IPS DF 6.9 (cell line): ENCODE data around the gene ZNF691.
A peak's percentile ranks its signal among the peaks of the same experiment; 100 is the strongest.

Experiments
- DNase-seq: peaks from one replicate; pipeline ENCODE4 v3.0.0-alpha.2; 2013; ENCODE audit warnings: low read depth, low spot score
- H3K27ac ChIP-seq: one replicate; pipeline ENCODE4 v1.5.1; 2013; ENCODE audit warnings: low read length, control low read depth
- H3K27me3 ChIP-seq: 2 replicates; pipeline ENCODE4 v1.6.1; 2013; ENCODE audit warnings: mild to moderate bottlenecking, low read length; ENCODE audit not compliant: control insufficient read depth, insufficient read depth
- H3K36me3 ChIP-seq: 2 replicates; pipeline ENCODE4 v1.6.1; 2013; ENCODE audit warnings: low read length; ENCODE audit not compliant: control insufficient read depth, insufficient read depth
- H3K4me1 ChIP-seq: 2 replicates; pipeline ENCODE4 v1.6.1; 2013; ENCODE audit warnings: low read length; ENCODE audit not compliant: control insufficient read depth, insufficient read depth
- H3K4me3 ChIP-seq: 2 replicates; pipeline ENCODE4 v1.5.1; 2013; ENCODE audit warnings: mild to moderate bottlenecking, low read length
- H3K9me3 ChIP-seq: 2 replicates; pipeline ENCODE4 v1.6.1; 2013; ENCODE audit warnings: low read length, inconsistent platforms; ENCODE audit not compliant: control insufficient read depth, insufficient read depth
- WGBS: extraction: QIAGEN DNeasy Blood & Tissue Kit; methylation state at CpG from one replicate; pipeline ENCODE4 v1.1.7; 2013; ENCODE audit warnings: mixed read lengths, missing lambda C conversion rate; ENCODE audit not compliant: insufficient read length, insufficient coverage; 5-methylcytosine and 5-hydroxymethylcytosine counted together

Gene ZNF691

DNA sequence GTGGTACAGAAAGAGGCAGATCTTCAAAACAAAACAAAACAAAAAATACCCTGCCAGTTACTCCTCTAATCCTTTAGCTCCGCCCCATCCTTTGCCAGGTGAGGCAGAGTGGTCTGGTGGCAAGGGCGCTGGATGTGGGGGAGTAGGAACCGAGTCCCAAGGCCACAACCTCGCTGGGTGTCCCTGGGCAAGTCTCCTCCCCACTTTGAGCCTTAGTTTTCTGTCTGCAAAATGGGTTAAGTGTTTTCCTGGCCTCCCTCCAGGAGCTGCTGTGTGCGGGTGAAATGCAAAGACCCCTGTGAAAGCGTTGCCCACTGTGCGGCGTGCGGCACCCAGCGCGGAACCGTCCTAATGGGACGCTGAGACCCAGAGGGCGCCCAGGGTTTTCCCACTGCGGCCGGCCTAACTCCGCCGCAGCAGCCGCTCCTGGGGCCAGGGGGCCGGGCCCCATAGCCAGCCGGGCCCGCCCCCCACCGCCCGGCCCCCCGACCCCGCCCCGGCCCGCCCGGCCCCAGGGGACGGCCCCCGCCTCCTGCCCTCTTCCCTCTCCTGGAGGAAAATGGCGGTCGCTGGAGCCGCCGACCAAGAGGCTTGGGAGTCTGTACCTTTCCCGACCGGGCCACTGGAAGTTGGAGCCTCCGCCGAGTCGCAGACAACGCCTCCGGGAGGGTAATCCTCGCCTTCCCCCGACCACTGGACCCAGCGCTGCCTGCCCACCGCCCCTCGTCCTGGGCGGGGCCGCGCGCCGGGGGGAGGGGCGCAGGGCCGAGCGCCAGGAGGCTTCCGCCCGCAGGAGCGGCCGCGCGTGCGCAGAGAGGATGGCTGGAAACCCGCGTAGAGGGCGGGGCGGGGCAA lies 29.6 kb upstream of the ZNF691 start, which contains the start of the genes ERMAP and SVBP:
ERMAP (plus strand) TSS at position 538 of the 855 bp plus-strand sequence. CDS start 13,327 bp downstream, outside the sequence.
SVBP (minus strand) TSS at position 813 of the 855 bp plus-strand sequence. CDS start 853 bp downstream, outside the sequence.
- no CpG with 5 or more reads among the region's 66 CpGs for WGBS
- peak; percentile 45 for DNase-seq
- Histone ChIP-seq H3K4me1 (no peaks in the 10 kb centered on the region), H3K27ac (no peak within 1 kb of the TSS), H3K9me3 (no peaks in the 10 kb centered on the region), H3K27me3 (no peaks in the 10 kb centered on the region), H3K4me3 (peak within 1 kb of the TSS; percentile 91; the same call in 1 of the 2 replicates), H3K36me3 (no peaks in the 10 kb centered on the region)

DNA sequence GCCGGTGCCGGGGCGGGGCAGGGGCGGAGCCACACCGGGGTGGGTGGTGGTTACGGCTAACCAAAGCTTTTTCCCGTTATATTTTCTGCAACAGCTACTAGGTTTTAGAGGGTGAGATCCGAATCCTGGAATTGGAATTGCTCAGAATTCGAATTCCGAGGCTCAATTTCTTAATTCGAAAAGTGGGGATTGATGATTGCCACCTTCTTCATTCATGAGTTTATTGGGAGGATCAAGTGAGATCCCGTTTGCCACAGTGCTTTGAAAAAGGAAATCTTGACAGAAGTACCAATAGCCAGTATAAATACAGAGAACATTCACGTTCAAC lies 29.0 kb upstream of the ZNF691 start:
- H3K36me3 ChIP-seq, result no peaks in the 10 kb centered on the region
- no peak overlapping the region for H3K4me3 ChIP-seq
- no peaks in the 10 kb centered on the region for H3K4me1 ChIP-seq
- no CpG with 5 or more reads among the region's 13 CpGs for WGBS
- no peak for DNase-seq
- H3K27ac ChIP-seq, result no peak overlapping the region
- H3K9me3 ChIP-seq, result no peaks in the 10 kb centered on the region
- H3K27me3 ChIP-seq, result no peaks in the 10 kb centered on the region

DNA sequence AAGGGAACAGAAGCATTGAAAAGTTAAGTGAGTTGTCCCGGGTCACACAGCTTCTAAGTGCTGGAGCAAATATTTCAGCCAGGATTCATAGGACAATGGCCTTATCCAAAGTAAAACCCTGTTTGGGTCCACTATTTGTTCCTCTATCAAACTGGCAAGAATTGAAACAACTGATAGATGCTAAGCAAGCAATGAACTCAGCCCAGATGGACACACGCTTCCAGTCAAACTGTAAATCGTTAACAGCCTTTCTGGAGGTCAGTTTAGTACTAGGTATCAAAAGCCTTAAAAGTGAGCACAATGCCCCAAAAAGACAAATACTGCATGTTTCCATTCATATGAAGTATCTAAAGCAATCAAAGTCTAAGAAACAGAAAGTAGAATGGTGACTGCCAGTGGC lies 28.4 kb upstream of the ZNF691 start:
- Histone ChIP-seq H3K9me3 (no peaks in the 10 kb centered on the region), H3K4me3 (no peak overlapping the region), H3K4me1 (no peaks in the 10 kb centered on the region), H3K27ac (no peak overlapping the region), H3K36me3 (no peaks in the 10 kb centered on the region), H3K27me3 (no peaks in the 10 kb centered on the region)
- no CpG with 5 or more reads among the region's 3 CpGs for WGBS
- DNase-seq, result no peak

DNA sequence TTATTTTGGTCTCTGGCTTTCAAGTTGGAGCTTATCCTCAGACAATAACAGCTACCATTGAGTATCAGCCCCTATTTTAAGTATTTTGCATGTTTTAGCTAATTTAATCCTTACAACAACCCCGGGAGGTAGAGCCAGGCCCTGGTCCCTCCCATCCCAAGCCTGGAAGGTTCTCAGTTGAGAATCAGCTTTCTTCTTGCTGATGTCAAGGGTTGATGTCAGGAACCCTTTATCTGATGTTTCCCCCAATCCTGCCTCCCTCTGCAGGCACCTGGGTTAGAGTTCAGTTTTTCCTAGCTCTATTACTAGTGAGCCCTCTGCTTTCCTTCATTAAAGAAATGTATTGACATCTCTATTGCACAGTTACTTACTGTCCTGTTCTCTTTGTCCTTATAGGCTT lies 25.6 kb upstream of the ZNF691 start:
- WGBS, result no CpG with 5 or more reads among the region's 1 CpG
- H3K36me3 ChIP-seq, result no peaks in the 10 kb centered on the region
- no peaks in the 10 kb centered on the region for H3K9me3 ChIP-seq
- no peak for DNase-seq
- no peaks in the 10 kb centered on the region; the same call in 1 of the 2 replicates for H3K4me1 ChIP-seq
- H3K27me3 ChIP-seq, result no peaks in the 10 kb centered on the region
- no peak overlapping the region for H3K4me3 ChIP-seq
- no peak overlapping the region for H3K27ac ChIP-seq

DNA sequence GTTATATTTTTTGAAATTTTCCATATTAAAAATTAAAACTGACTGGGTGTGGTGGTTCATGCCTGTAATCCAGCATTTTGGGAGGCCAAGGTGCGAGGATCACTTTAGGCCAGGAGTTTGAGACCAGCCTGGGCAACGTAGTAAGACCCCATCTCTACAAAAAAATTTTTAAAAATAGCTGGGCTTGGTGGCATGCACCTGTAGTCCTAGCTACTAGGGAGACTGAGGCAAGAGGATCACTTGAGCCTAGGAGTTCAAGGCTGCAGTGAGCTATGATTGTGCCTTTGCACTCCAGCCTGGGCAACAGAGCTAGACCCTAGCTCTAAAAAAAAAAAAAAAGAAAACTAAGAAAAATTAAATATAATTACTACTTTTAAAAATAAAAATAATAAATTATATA lies 24.7 kb upstream of the ZNF691 start:
- Histone ChIP-seq H3K9me3 (no peaks in the 10 kb centered on the region), H3K36me3 (no peaks in the 10 kb centered on the region), H3K27ac (no peak overlapping the region), H3K4me1 (no peaks in the 10 kb centered on the region; the same call in 1 of the 2 replicates), H3K4me3 (no peak overlapping the region), H3K27me3 (no peaks in the 10 kb centered on the region)
- no CpG with 5 or more reads among the region's 2 CpGs for WGBS
- no peak for DNase-seq

DNA sequence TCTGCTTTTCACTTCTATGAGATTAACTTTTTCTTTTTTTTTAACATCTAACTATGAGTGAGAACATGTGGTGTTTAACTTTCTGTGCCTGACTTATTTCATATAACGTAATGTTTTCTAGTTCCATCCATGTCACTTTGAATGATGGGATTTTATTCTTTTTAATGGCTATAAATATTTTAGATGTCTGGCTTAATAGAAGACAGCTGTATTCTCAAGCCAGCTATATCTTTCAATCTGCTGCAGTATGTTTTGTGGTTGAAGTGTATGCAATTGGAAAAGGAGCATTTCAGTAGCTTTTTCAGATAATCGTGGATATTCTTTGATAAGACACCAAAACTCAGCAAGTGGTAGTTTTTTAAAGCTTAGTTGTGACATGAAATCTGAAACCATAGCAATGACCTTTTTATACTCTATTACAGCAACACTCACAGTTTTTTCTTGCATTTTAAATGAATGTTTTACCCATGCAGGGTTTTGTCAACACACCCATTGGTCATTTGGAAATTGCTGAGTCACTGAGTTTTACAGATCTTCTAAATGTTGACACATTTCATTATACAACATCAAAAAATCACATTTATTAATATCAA lies 23.5 kb upstream of the ZNF691 start:
- Histone ChIP-seq H3K4me3 (no peak overlapping the region), H3K9me3 (no peaks in the 10 kb centered on the region), H3K36me3 (no peaks in the 10 kb centered on the region), H3K4me1 (no peaks in the 10 kb centered on the region; the same call in 1 of the 2 replicates), H3K27ac (no peak overlapping the region), H3K27me3 (no peaks in the 10 kb centered on the region)
- no peak for DNase-seq
- no CpG with 5 or more reads among the region's 2 CpGs for WGBS

DNA sequence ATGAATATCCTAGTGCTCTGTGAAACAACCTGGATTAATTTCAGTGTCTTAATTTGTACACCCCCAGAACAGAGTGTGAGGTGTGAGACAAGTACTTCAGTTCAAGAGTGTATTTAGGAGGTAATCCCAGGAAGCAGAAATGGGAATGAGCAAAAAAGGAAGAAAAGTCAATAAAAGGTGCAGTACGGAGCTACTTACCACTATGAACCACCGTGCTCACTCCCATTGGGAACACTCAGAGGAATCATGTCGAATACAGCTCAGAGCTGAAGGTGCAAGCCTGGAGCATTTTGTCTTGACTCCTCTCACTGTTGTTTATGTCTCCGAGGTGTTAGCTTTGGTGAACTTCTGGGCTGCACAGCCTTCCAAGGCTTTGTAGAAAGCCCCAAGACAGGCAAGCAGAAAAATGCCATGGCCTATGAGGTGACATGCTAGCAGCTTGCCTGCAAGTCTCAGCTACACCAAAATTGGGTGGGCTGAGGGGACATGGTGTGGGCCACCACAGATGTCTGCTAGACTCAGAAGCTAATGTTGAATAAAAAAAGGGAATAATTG lies 21.9 kb upstream of the ZNF691 start:
- H3K9me3 ChIP-seq, result no peaks in the 10 kb centered on the region
- H3K4me1 ChIP-seq, result no peaks in the 10 kb centered on the region; the same call in 1 of the 2 replicates
- no CpG with 5 or more reads among the region's 4 CpGs for WGBS
- H3K27me3 ChIP-seq, result no peaks in the 10 kb centered on the region
- no peak for DNase-seq
- no peaks in the 10 kb centered on the region for H3K36me3 ChIP-seq
- no peak overlapping the region for H3K4me3 ChIP-seq
- no peak overlapping the region for H3K27ac ChIP-seq

DNA sequence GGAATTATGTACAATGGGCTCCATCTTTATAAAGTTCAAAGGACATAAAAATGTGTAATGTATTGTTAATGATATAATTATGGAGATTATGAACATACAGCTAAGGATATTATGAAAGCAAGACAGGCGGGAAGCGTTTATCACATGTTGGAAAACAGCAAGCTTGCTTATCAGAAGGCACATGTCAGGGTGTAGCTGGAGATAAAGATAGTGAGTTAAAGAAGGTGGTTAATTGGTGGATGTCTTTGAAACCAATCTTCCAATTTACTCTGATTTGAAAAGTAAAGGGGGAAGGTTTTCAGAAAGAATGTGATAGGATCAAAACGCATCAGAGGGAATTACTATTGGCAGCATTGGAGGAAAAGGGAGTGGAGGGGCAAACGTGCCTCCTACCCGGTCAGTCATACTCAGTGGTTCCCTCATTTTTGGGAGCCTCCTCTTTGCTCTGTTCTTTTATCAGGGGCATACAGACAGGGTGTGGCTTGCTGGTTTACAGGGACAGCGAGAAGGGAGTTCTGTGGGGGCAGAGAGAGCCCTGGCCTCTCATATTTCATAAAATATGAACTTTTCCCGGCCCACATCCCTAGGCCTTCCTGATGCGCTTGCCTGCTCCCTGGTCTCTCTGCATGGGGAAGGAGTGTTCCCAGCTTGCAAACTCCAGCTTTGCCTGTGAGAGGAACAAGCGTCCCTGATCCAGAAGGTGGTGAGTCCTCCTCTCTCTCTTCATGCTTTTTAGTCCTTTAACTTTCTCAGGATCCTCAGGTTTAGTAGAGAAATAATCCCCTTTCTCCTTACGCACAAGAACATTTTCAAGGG lies 21.2 kb upstream of the ZNF691 start:
- no peaks in the 10 kb centered on the region for H3K27me3 ChIP-seq
- no peak overlapping the region for H3K27ac ChIP-seq
- 100% methylated on average over 1 of the region's 10 CpGs for WGBS
- H3K36me3 ChIP-seq, result no peaks in the 10 kb centered on the region
- no peak for DNase-seq
- no peaks in the 10 kb centered on the region; the same call in 1 of the 2 replicates for H3K4me1 ChIP-seq
- no peak overlapping the region for H3K4me3 ChIP-seq
- no peaks in the 10 kb centered on the region for H3K9me3 ChIP-seq

DNA sequence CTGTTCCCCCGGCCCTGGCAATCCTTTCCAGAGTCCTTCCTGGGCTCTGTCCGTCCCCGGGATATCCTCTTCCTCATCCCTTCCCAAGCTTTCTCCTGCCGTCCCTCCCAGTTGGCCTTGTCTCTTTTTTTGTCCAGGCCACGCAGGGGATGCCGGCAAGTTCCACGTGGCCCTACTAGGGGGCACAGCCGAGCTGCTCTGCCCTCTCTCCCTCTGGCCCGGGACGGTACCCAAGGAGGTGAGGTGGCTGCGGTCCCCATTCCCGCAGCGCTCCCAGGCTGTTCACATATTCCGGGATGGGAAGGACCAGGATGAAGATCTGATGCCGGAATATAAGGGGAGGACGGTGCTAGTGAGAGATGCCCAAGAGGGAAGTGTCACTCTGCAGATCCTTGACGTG lies 15.8 kb upstream of the ZNF691 start:
- no peaks in the 10 kb centered on the region for H3K27me3 ChIP-seq
- DNase-seq, result no peak
- H3K36me3 ChIP-seq, result no peaks in the 10 kb centered on the region
- no peaks in the 10 kb centered on the region for H3K4me1 ChIP-seq
- H3K9me3 ChIP-seq, result no peaks in the 10 kb centered on the region
- H3K4me3 ChIP-seq, result no peak overlapping the region
- no CpG with 5 or more reads among the region's 17 CpGs for WGBS
- H3K27ac ChIP-seq, result no peak overlapping the region

DNA sequence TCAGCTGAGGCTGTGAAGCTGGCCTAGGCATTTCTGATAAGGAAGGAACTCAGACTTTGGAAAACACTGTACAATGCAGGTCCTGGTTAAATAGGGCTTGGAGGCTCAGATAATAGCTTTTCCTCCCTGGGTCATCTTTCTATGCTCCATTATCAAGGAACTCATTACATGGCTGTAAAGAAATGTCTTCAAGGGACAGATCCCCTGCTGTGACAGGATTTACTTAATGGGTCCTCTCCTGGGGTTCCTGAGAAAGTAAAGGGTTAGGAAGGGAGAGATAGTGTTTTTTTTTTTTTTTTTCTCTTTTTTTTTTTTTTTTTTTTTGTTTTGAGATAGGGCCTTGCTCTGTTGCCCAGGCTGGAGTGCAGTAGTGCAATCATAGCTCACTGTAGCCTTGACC lies 15.1 kb upstream of the ZNF691 start:
- Histone ChIP-seq H3K27me3 (no peaks in the 10 kb centered on the region), H3K27ac (no peak overlapping the region), H3K36me3 (no peaks in the 10 kb centered on the region), H3K4me1 (no peaks in the 10 kb centered on the region), H3K9me3 (no peaks in the 10 kb centered on the region), H3K4me3 (no peak overlapping the region)
- no peak for DNase-seq
